Colonic mucosa (tissue), 4 donors: ENCODE measurements around the gene ACACA. TPM values are rescaled to one million over a fixed set of nuclear protein-coding genes. Genes with fewer than 3 reads are reported as not detected.

Experiments
- DNase-seq: peaks from one replicate; pipeline ENCODE4 v3.0.0-alpha.2; 2020
- H3K27ac ChIP-seq: fragments of 200-600 bp; one replicate; pipeline ENCODE4 v1.8.0; 2021
- H3K27me3 ChIP-seq: fragments of 200-600 bp; one replicate; pipeline ENCODE4 v1.8.0; 2021
- H3K36me3 ChIP-seq: fragments of 200-600 bp; one replicate; pipeline ENCODE4 v1.8.0; 2021
- H3K4me1 ChIP-seq: fragments of 200-600 bp; one replicate; pipeline ENCODE4 v1.8.0; 2021; ENCODE audit warnings: mild to moderate bottlenecking
- H3K4me3 ChIP-seq: fragments of 200-600 bp; one replicate; pipeline ENCODE4 v1.8.0; 2021
- H3K9ac ChIP-seq, 2 donors: one replicate each; pipeline ENCODE4 v1.7.0; 2013; ENCODE audit warnings: control low read depth in 2 of 2, low read depth in 2 of 2, low read length in 2 of 2
- H3K9me3 ChIP-seq: fragments of 200-600 bp; one replicate; pipeline ENCODE4 v1.8.0; 2021
- intact Hi-C: fragments of 100-400 bp; cut with DNase I; formaldehyde crosslinking; loops from one replicate; pipeline ENCODE4 v1.14.1; 2022
- total RNA-seq, 2 donors: library from RNA; stranded (reverse); fragmentation: NEBNext Ultra II Directional in 1 of 2; extraction: Animal tissue kit (Norgen Biotek cat#: 25700) in 1 of 2; gene quantifications; one replicate each; pipeline ENCODE4 v1.2.1, GENCODE V29; 2021
- TF ChIP-seq, protein P1 (sequence below): fragments of 200-600 bp; IDR thresholded peaks from one replicate; pipeline ENCODE4 v1.8.0; 2022; ENCODE audit warnings: antibody characterized with exemption, mild to moderate bottlenecking
- donor health status: healthy.
- donor health status: DM: no; HTN: no; CAD: no.
- donor health status: DM: no; HTN: no; CAD: no.

ACACA gene
- total RNA-seq, 2 donors from 2014 or later: 59.5 to 72.6 TPM

DNA sequence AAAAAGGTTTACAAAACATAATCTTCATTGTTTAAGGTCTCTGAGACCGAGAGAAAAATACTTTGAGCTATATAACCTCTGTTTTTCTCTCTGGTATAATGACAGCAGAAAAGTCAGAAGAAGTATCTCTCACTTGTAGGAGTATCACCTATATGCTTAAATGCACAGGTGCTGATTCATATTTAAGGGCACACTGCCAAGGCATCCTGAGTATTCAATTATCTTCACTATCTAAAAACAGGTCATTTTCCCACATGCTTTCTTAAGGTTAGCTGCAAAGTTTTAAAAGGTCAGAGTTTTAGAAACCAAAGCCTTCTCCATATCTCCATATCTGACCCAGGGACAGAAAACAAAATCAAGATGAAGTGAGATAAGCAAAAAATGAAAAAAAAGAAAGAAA is 130.2 kb downstream of the ACACA start:
- DNase-seq: no peak
- TF ChIP-seq, protein P1, sequence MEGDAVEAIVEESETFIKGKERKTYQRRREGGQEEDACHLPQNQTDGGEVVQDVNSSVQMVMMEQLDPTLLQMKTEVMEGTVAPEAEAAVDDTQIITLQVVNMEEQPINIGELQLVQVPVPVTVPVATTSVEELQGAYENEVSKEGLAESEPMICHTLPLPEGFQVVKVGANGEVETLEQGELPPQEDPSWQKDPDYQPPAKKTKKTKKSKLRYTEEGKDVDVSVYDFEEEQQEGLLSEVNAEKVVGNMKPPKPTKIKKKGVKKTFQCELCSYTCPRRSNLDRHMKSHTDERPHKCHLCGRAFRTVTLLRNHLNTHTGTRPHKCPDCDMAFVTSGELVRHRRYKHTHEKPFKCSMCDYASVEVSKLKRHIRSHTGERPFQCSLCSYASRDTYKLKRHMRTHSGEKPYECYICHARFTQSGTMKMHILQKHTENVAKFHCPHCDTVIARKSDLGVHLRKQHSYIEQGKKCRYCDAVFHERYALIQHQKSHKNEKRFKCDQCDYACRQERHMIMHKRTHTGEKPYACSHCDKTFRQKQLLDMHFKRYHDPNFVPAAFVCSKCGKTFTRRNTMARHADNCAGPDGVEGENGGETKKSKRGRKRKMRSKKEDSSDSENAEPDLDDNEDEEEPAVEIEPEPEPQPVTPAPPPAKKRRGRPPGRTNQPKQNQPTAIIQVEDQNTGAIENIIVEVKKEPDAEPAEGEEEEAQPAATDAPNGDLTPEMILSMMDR: no peak
- H3K9ac ChIP-seq: no peak overlapping the region
- H3K27me3 ChIP-seq: no peaks in the 10 kb centered on the region
- H3K4me3 ChIP-seq: no peak overlapping the region
- intact Hi-C loops: no loop called here
- H3K4me1 ChIP-seq: no peaks in the 10 kb centered on the region
- no peaks in the 10 kb centered on the region for H3K9me3 ChIP-seq
- no peak overlapping the region for H3K27ac ChIP-seq
- no peaks in the 10 kb centered on the region for H3K36me3 ChIP-seq

DNA sequence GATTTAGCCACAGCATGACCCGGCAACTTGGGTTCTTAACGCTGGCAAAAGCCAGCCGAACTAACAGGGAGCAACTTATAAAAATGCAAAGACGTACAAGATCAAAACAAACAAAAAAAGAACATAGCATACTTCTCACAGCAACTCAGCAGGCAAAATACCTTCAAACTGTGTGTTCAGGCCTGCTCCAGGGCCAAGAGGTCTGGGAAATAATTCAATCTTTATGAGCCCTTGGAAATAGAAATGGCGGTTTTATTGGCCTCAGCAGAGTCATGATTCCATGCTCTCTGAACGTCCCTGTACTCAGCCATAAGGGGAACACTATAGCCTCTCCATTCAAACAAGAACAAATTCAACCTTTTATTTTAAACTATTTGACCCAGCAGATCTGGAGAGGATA is 132.2 kb downstream of the ACACA start:
- intact Hi-C loops: no loop called here
- no peaks in the 10 kb centered on the region for H3K36me3 ChIP-seq
- no peak for DNase-seq

DNA sequence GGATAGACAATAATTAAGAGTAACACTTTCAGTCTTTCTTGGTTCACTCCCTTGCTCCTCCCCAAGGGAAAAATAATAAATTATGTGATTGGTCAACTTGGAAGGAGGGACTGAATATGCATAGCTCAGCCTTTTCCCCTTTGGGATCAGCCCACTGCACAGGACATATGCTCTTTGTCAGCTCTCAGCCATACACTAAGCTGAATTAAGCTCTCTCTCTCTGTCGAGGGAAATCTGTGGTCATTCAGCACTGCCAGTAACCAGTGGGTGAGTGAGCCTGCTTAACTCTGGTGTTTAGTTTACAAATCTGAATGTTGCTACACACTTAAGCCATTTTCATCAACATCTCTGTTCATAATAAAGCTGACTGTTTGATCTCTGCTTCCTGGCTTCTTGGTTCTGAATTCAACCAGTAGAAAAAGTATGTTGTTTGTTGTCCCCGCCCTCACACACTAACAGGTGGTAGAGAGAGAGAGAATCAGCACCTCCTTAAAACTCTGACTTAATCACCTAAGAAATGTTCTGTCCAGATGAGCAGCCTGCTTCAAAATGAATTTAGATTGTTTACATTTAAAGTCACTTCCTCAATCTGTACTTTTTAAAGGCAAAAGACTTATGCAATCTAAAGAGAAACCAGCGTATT is 133.1 kb downstream of the ACACA start:
- no peak overlapping the region for H3K9ac ChIP-seq
- peak overlapping the region; percentile 19 for H3K27ac ChIP-seq
- no peaks in the 10 kb centered on the region for H3K36me3 ChIP-seq
- intact Hi-C loops: no loop called here
- H3K4me1 ChIP-seq: no peaks in the 10 kb centered on the region
- TF ChIP-seq, protein P1: no peak
- H3K4me3 ChIP-seq: no peak overlapping the region
- H3K27me3 ChIP-seq: no peaks in the 10 kb centered on the region
- H3K9me3 ChIP-seq: no peaks in the 10 kb centered on the region
- DNase-seq: no peak

More for the DNA sequence above, 132.2 kb downstream of the ACACA start:
- H3K27ac ChIP-seq: no peak overlapping the region
- no peak overlapping the region for H3K9ac ChIP-seq
- no peaks in the 10 kb centered on the region for H3K9me3 ChIP-seq
- H3K4me1 ChIP-seq: no peaks in the 10 kb centered on the region
- H3K27me3 ChIP-seq: no peaks in the 10 kb centered on the region
- no peak overlapping the region for H3K4me3 ChIP-seq
- TF ChIP-seq, protein P1: no peak

DNA sequence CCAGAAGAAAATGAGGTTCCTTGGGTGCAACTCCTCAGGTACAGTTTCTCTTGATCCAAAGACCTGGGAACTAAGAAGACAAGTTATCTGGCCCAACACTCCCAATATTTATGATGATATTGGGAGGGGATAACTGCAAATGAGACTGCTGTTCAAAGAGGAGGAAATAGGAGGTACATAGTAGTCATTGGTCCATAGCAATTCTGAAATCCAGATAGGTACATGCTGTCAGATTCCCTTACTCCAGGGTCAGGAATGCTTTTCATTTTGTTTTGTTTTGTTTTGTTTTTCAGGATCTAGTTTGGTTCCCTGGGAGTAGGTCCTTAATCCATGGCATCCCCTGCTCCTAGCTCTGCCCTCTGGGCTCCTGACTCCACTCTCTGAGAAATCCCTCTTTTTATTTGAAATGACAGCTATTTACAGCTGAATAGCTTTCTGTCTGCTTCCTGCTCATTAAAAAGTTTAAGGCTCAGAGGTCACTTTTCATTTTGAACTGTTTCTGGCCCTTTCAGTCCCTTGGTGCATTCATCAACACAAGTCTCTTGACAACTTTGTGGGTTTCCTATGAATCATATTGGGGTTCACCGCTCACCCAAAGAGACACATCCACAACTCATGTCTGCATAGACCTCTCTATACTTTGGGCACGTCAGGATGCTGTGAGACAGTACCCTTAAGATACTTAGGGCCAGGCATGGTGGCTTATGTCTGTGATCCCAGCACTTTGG is 141.0 kb downstream of the ACACA start:
- H3K9me3 ChIP-seq: no peaks in the 10 kb centered on the region
- TF ChIP-seq, protein P1: no peak
- no peak for DNase-seq
- H3K27me3 ChIP-seq: no peaks in the 10 kb centered on the region
- peaks cover 17% of the 10 kb centered on the region for H3K36me3 ChIP-seq
- intact Hi-C loops: no loop called here
- no peak overlapping the region for H3K4me3 ChIP-seq
- no peak overlapping the region for H3K9ac ChIP-seq
- no peak overlapping the region for H3K27ac ChIP-seq
- H3K4me1 ChIP-seq: no peaks in the 10 kb centered on the region

DNA sequence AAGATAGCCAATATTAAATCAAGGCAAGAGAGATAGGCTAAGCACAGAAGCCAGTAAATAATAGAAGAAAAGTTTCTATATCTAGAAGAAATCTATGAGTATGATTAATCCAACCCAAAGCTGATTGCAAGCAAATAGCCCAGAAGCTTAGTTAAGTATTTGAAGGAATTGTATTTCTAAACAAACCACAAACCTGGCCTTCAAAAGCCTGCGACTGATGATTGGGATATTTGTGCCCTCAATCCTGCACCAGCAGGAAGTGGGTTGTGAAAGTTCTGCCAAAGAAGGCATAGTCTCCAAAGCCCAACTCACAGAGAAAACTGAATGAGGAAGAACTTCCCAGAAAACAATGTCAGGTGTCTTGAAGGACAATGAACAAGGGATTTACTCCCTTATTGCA is 145.3 kb downstream of the ACACA start:
- no peak for DNase-seq
- intact Hi-C loops: no loop called here
- no peaks in the 10 kb centered on the region for H3K9me3 ChIP-seq
- H3K4me3 ChIP-seq: no peak overlapping the region
- peaks cover 20% of the 10 kb centered on the region for H3K36me3 ChIP-seq
- no peak overlapping the region for H3K27ac ChIP-seq
- H3K27me3 ChIP-seq: no peaks in the 10 kb centered on the region
- H3K4me1 ChIP-seq: no peaks in the 10 kb centered on the region
- H3K9ac ChIP-seq: no peak overlapping the region
- TF ChIP-seq, protein P1: no peak
